MCF 10A (cell line): ENCODE data around the gene LRRC36. TPM values are rescaled to one million over a fixed set of nuclear protein-coding genes. Genes with fewer than 3 reads are reported as not detected.

Experiments used
- BruUV-seq: library from RNA; stranded (reverse); fragments of 400-500 nt; replicated peaks from 2 replicates; lab custom pipeline; 2021; lab: Mats Ljungman, UMichigan
- CTCF ChIA-PET: fragments of 300-600 bp; sonication (Branson Sonifier 250); formaldehyde crosslinking; extraction: SDS; loops from one replicate; lab custom pipeline; 2021; ENCODE audit warnings: antibody characterized with exemption, inconsistent platforms; lab: Yijun Ruan, JAX
- POLR2A ChIA-PET: fragments of 300-600, 350-650 bp; sonication (Branson Sonifier 250); formaldehyde crosslinking; extraction: SDS; loops from one replicate; lab custom pipeline; 2020; ENCODE audit warnings: antibody characterized with exemption, inconsistent platforms; lab: Yijun Ruan, JAX
- DNase-seq: peaks from one replicate; pipeline ENCODE4 v3.0.0-alpha.2; 2018; ENCODE audit not compliant: unreplicated experiment
- H3K27ac Mint-ChIP-seq: one replicate; pipeline ENCODE4 v1.8.0; 2022; ENCODE audit warnings: mild to moderate bottlenecking, low read depth, mixed read lengths; ENCODE audit not compliant: unreplicated experiment
- H3K27me3 Mint-ChIP-seq: one replicate; pipeline ENCODE4 v1.8.0; 2022; ENCODE audit warnings: mixed read lengths; ENCODE audit not compliant: insufficient read depth, unreplicated experiment
- H3K36me3 Mint-ChIP-seq: one replicate; pipeline ENCODE4 v1.8.0; 2022; ENCODE audit warnings: mild to moderate bottlenecking, moderate library complexity, mixed read lengths; ENCODE audit not compliant: insufficient read depth, unreplicated experiment
- H3K4me1 Mint-ChIP-seq: one replicate; pipeline ENCODE4 v1.8.0; 2022; ENCODE audit warnings: mixed read lengths; ENCODE audit not compliant: insufficient read depth, unreplicated experiment
- H3K4me3 Mint-ChIP-seq: one replicate; pipeline ENCODE4 v1.8.0; 2022; ENCODE audit warnings: mild to moderate bottlenecking, moderate library complexity, mixed read lengths; ENCODE audit not compliant: unreplicated experiment
- H3K9me3 Mint-ChIP-seq: one replicate; pipeline ENCODE4 v1.8.0; 2022; ENCODE audit warnings: mixed read lengths; ENCODE audit not compliant: unreplicated experiment
- CTCF ChIP-seq: fragments of 200-600 bp; IDR thresholded peaks from one replicate; pipeline ENCODE4 v1.8.0; 2022; ENCODE audit warnings: antibody characterized with exemption, mild to moderate bottlenecking; ENCODE audit not compliant: unreplicated experiment
- intact Hi-C: fragments of 100-400 bp; cut with micrococcal nuclease; formaldehyde crosslinking; loops from 2 replicates; pipeline ENCODE4 v1.14.1; 2022
- total RNA-seq: library from RNA; stranded (reverse); gene quantifications from 2 replicates; pipeline ENCODE4 v1.2.3, GENCODE V29; 2022

LRRC36 gene
- total RNA-seq, 1 experiment from 2014 or later: not detected

GRCh38 chr16:67423015-67423414 is 96.4 kb downstream of the LRRC36 start:
- intact Hi-C loops: no loop called here
- H3K4me1 Mint-ChIP-seq: no peaks in the 10 kb centered on the region
- CTCF ChIA-PET: interaction anchor here (0.6 to 1.0 kb wide), 4 partner anchors 25 to 142 kb away, joined by 3 to 4 read pairs (median 4); no protein-coding TSS in a partner anchor
- H3K36me3 Mint-ChIP-seq: no peaks in the 10 kb centered on the region
- H3K27ac Mint-ChIP-seq: no peak overlapping the region
- H3K27me3 Mint-ChIP-seq: peaks cover 26% of the 10 kb centered on the region
- no peaks in the 10 kb centered on the region for H3K9me3 Mint-ChIP-seq
- H3K4me3 Mint-ChIP-seq: no peak overlapping the region
- BruUV-seq: no TSS peak
- no peak for DNase-seq
- TF ChIP-seq CTCF: no peak
- POLR2A ChIA-PET: no interaction called here

DNA sequence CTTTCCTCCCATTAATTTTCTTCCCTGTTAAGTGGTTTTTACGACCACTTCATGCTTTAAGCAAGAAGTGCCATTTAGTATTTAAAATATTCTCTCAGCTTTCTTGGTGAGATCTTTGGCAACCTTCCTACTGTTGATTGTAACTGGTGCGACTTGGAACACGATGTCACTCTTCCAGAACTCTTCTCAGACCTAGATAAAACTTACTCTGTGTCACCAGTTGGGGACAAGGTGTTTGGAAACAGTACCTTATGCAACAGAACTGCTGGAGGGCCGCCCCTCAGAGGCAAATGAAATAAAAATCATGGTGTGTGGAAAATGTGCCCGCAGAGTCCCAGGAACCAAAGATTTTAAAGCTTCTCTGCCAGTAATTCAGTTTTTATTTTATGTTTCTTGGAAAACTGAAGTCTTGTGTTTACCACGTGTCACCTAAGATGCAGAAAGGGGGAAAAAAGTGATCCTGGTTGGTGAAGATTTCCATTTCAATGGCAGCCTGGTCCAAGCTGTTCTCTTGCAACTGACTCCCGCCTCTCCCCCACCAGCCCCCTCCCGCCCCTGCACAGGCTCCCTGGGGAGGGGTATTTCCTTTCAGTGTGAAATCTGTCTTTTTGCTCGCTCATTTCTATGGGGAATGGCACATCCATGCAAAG is 97.1 kb downstream of the LRRC36 start:
- no peak for TF ChIP-seq CTCF
- Mint-ChIP-seq H3K36me3 (no peaks in the 10 kb centered on the region), H3K9me3 (no peaks in the 10 kb centered on the region), H3K27ac (no peak overlapping the region), H3K27me3 (peaks cover 26% of the 10 kb centered on the region), H3K4me3 (no peak overlapping the region), H3K4me1 (peaks cover 6% of the 10 kb centered on the region)
- intact Hi-C loops: no loop called here
- POLR2A ChIA-PET: no interaction called here
- BruUV-seq: no TSS peak
- CTCF ChIA-PET: interaction anchor here (0.6 to 4.8 kb wide), 6 partner anchors 9 to 444 kb away, joined by 3 to 29 read pairs (median 3); no protein-coding TSS in a partner anchor
- DNase-seq: no peak

DNA sequence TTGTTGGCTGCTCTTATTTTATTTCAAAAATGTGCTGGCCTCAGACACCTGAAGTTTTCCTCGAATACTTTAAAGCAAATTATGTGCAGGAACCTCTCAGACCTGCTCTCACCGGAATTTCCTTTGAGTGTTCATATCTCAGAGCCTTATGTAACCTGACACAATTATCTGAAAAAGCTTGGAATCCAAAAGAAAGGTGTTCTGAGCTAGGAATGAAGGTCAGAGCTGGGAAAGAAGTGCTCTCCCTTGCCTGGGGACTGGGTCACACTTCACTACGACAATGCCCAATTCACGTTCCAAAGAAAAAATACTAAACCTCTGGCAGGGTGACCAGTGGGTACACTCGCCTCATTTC is 97.6 kb downstream of the LRRC36 start:
- TF ChIP-seq CTCF: no peak
- DNase-seq: no peak
- H3K27me3 Mint-ChIP-seq: peaks cover 21% of the 10 kb centered on the region
- POLR2A ChIA-PET: no interaction called here
- no peaks in the 10 kb centered on the region for H3K9me3 Mint-ChIP-seq
- H3K4me1 Mint-ChIP-seq: peaks cover 11% of the 10 kb centered on the region
- BruUV-seq: no TSS peak
- no peak overlapping the region for H3K4me3 Mint-ChIP-seq
- intact Hi-C loops: no loop called here
- H3K27ac Mint-ChIP-seq: no peak overlapping the region
- CTCF ChIA-PET: interaction anchor here (0.8 to 4.8 kb wide), 6 partner anchors 8 to 57 kb away, joined by 3 to 29 read pairs (median 4); partner anchors contain the start of genes ATP6V0D1 and ZDHHC1
- no peaks in the 10 kb centered on the region for H3K36me3 Mint-ChIP-seq

- no peak for DNase-seq
- H3K36me3 Mint-ChIP-seq: no peaks in the 10 kb centered on the region
- no peak for TF ChIP-seq CTCF
- intact Hi-C loops: no loop called here
- ChIA-PET POLR2A (interaction anchor here (1.7 kb wide), 1 partner anchor 56 kb away, joined by 5 read pairs; the partner anchor contains the start of gene ATP6V0D1), CTCF (interaction anchor here (0.7 to 4.8 kb wide), 8 partner anchors 8 to 178 kb away, joined by 3 to 29 read pairs (median 3); partner anchors contain the start of genes ATP6V0D1, FHOD1 and ZDHHC1)
- H3K27ac Mint-ChIP-seq: no peak overlapping the region
- H3K9me3 Mint-ChIP-seq: no peaks in the 10 kb centered on the region
- peaks cover 13% of the 10 kb centered on the region for H3K27me3 Mint-ChIP-seq
- peaks cover 11% of the 10 kb centered on the region for H3K4me1 Mint-ChIP-seq
- BruUV-seq: no TSS peak
- no peak overlapping the region for H3K4me3 Mint-ChIP-seq
These were observed 98.4 kb downstream of the LRRC36 start for GRCh38 chr16:67425061-67425460.
